Glutamatergic neuron (in vitro differentiated cells): ENCODE data around the gene RNF41. TPM values are rescaled to one million over a fixed set of nuclear protein-coding genes. Genes with fewer than 3 reads are reported as not detected.

Source experiments
- DNase-seq: peaks from one replicate; pipeline ENCODE4 v3.0.0; 2022
- H3K27ac Mint-ChIP-seq: one replicate; pipeline ENCODE4 v1.8.0; 2020; ENCODE audit warnings: mild to moderate bottlenecking, mixed read lengths, inconsistent platforms; ENCODE audit not compliant: unreplicated experiment
- H3K27me3 Mint-ChIP-seq: one replicate; pipeline ENCODE4 v1.8.0; 2020; ENCODE audit warnings: mild to moderate bottlenecking, moderate library complexity, mixed read lengths, inconsistent platforms; ENCODE audit not compliant: unreplicated experiment
- H3K36me3 Mint-ChIP-seq: one replicate; pipeline ENCODE4 v1.8.0; 2020; ENCODE audit warnings: mild to moderate bottlenecking, mixed read lengths, inconsistent platforms; ENCODE audit not compliant: unreplicated experiment
- H3K4me1 Mint-ChIP-seq: one replicate; pipeline ENCODE4 v1.8.0; 2020; ENCODE audit warnings: mild to moderate bottlenecking, low read depth, mixed read lengths, inconsistent platforms; ENCODE audit not compliant: unreplicated experiment
- H3K4me3 Mint-ChIP-seq: one replicate; pipeline ENCODE4 v1.8.0; 2020; ENCODE audit warnings: mild to moderate bottlenecking, mixed read lengths, inconsistent platforms; ENCODE audit not compliant: unreplicated experiment
- H3K9me3 Mint-ChIP-seq: one replicate; pipeline ENCODE4 v1.8.0; 2020; ENCODE audit warnings: mild to moderate bottlenecking, moderate library complexity, mixed read lengths, inconsistent platforms; ENCODE audit not compliant: unreplicated experiment
- CTCF ChIP-seq: fragments of 200-600 bp; sonication (generic); IDR thresholded peaks from one replicate; pipeline ENCODE4 v1.5.0; 2021; ENCODE audit not compliant: partially characterized antibody, unreplicated experiment
- total RNA-seq: library from RNA; stranded (reverse); fragmentation: NEBNext Ultra II Directional; extraction: Animal tissue kit (Norgen Biotek cat#: 25700); gene quantifications from one replicate; pipeline ENCODE4 v1.2.1, GENCODE V29; 2021; ENCODE audit not compliant: unreplicated experiment

RNF41 gene
- total RNA-seq, 1 donor from 2014 or later = 72.6 TPM

DNA sequence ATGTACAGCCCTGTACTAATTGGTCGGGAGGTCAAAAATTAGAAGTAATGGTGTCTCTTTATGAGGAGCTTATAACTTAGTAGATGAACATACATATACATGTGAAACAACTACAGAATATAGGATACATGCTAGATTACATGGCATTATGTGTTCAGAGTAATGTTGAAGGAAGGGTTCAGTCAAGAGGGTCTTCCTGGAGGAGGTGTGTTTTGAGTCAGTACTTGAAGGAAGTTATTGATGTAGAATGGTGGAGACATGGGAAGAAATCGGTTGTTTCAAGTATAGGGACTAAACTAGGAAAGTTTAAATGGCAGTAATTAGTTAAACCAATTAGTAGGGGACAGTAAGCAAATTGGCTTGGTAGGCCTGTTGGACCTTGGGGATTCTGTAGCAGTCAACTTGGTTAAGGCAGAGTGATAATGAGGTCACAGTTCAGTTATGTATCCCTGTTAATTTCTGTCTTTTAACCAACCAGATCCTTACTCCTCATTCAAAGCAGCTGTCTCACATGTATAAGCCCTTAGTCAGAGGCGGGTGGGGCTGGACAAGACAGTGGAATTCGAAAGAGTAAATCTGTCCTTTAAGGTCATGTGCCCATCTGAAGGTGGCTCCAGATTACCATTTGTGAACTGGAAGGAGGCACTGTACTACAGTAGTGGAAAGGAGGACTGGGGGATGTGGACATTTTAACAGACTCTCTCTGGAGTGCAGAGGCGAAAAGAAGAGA lies 39.9 kb upstream of the RNF41 start:
- H3K4me3 Mint-ChIP-seq = peak overlapping the region; percentile 33
- no peak for DNase-seq
- no peak for TF ChIP-seq CTCF
- no peaks in the 10 kb centered on the region for H3K36me3 Mint-ChIP-seq
- H3K27ac Mint-ChIP-seq = no peak overlapping the region
- H3K9me3 Mint-ChIP-seq = peaks cover 2% of the 10 kb centered on the region
- H3K27me3 Mint-ChIP-seq = peaks cover 2% of the 10 kb centered on the region
- peaks cover 5% of the 10 kb centered on the region for H3K4me1 Mint-ChIP-seq

- no peak for DNase-seq
- H3K27me3 Mint-ChIP-seq = peaks cover 2% of the 10 kb centered on the region
- H3K27ac Mint-ChIP-seq = peak overlapping the region; percentile 4
- H3K4me1 Mint-ChIP-seq = peaks cover 5% of the 10 kb centered on the region
- H3K9me3 Mint-ChIP-seq = peaks cover 2% of the 10 kb centered on the region
- H3K36me3 Mint-ChIP-seq = no peaks in the 10 kb centered on the region
- no peak overlapping the region for H3K4me3 Mint-ChIP-seq
- no peak for TF ChIP-seq CTCF
Observed at GRCh38 chr12:56260921-56261320, 39.2 kb upstream of the RNF41 start.

DNA sequence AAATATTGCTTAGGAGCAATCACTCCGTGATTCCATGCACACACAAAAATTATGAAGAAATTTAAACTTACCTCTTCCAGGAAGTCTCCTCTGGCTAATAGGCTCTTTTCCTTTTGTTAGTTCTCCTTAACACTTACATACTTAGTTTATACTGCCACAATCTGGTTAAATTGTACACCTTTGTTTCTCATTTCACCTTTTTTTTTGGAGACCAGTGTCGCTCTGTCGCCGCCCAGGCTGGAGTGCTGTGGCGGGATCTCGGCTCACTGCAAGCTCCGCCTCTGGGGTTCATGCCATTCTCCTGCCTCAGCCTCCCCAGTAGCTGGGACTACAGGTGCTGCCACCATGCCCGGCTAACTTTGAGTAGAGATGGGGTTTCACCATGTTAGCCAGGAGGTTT lies 38.7 kb upstream of the RNF41 start:
- TF ChIP-seq CTCF = no peak
- Mint-ChIP-seq H3K27ac (no peak overlapping the region), H3K4me3 (no peak overlapping the region), H3K9me3 (peaks cover 2% of the 10 kb centered on the region), H3K4me1 (peaks cover 5% of the 10 kb centered on the region), H3K36me3 (no peaks in the 10 kb centered on the region), H3K27me3 (peaks cover 2% of the 10 kb centered on the region)
- DNase-seq = no peak

DNA sequence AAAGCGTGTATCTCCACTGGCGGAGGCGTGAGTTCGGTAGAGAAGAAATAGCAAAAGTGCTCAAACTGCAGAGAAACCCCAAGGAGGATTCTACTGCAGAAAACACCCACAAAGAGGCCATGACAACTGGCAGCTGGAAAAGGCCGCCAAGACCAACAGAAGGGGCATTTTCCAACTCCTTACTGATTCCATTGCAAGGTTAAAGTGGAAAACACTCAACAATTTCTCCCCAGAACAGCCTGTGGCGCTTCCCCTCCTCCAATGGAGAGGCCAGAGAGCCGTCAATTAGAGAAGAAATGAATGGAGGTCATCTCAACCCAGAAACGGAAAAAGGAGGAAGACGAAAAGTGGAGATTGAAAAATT lies 37.1 kb upstream of the RNF41 start:
- DNase-seq = no peak
- H3K9me3 Mint-ChIP-seq = peaks cover 2% of the 10 kb centered on the region
- TF ChIP-seq CTCF = no peak
- H3K4me1 Mint-ChIP-seq = peaks cover 5% of the 10 kb centered on the region
- H3K27me3 Mint-ChIP-seq = peaks cover 2% of the 10 kb centered on the region
- H3K27ac Mint-ChIP-seq = peak overlapping the region; percentile 93
- no peaks in the 10 kb centered on the region for H3K36me3 Mint-ChIP-seq
- peak overlapping the region; percentile 95 for H3K4me3 Mint-ChIP-seq

DNA sequence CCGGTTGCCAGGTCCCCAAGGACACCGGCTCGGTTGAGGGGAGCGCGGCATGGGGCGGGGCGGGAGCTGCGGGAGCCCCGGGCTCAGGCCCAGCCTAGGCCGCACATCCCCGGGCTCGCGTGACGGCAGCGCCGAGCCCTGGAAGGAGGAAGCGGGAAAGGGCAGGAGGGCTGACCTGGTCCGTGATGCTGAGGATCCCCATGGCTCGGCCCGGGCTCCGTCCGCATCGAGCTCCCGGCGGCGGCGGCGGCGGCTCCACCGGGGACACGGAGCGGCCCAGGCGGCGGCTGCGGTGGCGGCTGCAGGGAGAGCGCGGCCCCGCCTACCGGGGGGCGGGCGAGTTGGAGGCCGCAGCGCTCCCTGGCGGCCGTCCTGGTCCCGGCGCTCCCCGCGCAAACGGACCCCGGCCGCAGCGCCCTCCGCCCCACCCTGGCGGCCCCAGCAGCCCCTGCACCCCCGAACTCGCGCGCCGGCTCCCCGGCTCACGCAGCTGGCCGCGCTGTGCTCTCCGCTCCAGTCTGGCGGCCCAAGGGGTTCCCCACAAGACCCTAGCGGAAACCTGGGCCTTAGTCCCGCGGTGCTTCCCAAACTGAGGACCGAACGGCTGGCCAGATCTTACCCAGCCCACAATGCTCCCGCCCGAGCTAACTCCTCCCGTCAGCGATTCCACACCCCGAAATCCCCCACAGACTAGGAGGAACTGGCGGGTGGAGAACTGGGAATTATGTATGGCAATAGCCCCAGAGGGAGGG lies 36.5 kb upstream of the RNF41 start, which contains the start of gene ANKRD52:
TSS of gene ANKRD52 (minus strand) at position 317 of the 752 bp plus-strand sequence. CDS start at position 202, 115 bp downstream.
- Mint-ChIP-seq H3K27me3 (peaks cover 2% of the 10 kb centered on the region), H3K4me1 (peaks cover 5% of the 10 kb centered on the region), H3K27ac (peak within 1 kb of the TSS; percentile 93), H3K9me3 (peaks cover 2% of the 10 kb centered on the region), H3K4me3 (peak within 1 kb of the TSS; percentile 95), H3K36me3 (no peaks in the 10 kb centered on the region)
- peak; percentile 74 for TF ChIP-seq CTCF
- DNase-seq = peak; percentile 83
